VCaP (cell line): ENCODE results near the gene TEAD1.

Source experiments
- H3K27ac ChIP-seq: fragments of 450-650 bp; 2 replicates; pipeline ENCODE4 v1.5.1; 2017
- CTCF ChIP-seq: fragments of 450-650 bp; conservative IDR thresholded peaks from 2 replicates; pipeline ENCODE4 v1.5.1; 2017; ENCODE audit warnings: mild to moderate bottlenecking, moderate library complexity

Gene TEAD1

GRCh38 chr11:12737024-12737423 lies 62.8 kb downstream of the TEAD1 start:
- no peak for TF ChIP-seq CTCF

GRCh38 chr11:12741671-12742216 lies 67.5 kb downstream of the TEAD1 start:
- H3K27ac ChIP-seq: no peak overlapping the region
- TF ChIP-seq CTCF: no peak

More at GRCh38 chr11:12737024-12737423, 62.8 kb downstream of the TEAD1 start:
- H3K27ac ChIP-seq: no peak overlapping the region

GRCh38 chr11:12743834-12744449 lies 69.7 kb downstream of the TEAD1 start:
- no peak for TF ChIP-seq CTCF
- no peak overlapping the region for H3K27ac ChIP-seq

GRCh38 chr11:12744826-12745502 lies 70.7 kb downstream of the TEAD1 start:
- no peak overlapping the region for H3K27ac ChIP-seq
- no peak for TF ChIP-seq CTCF

- no peak overlapping the region for H3K27ac ChIP-seq
Measured at GRCh38 chr11:12745787-12746186, 71.6 kb downstream of the TEAD1 start.

GRCh38 chr11:12746593-12747097 lies 72.4 kb downstream of the TEAD1 start:
- no peak for TF ChIP-seq CTCF
- H3K27ac ChIP-seq: no peak overlapping the region

More at GRCh38 chr11:12745787-12746186, 71.6 kb downstream of the TEAD1 start:
- no peak for TF ChIP-seq CTCF

- no peak for TF ChIP-seq CTCF
- H3K27ac ChIP-seq: no peak overlapping the region
Measured at GRCh38 chr11:12748561-12748960, 74.3 kb downstream of the TEAD1 start.
